ENCODE data around the gene BCO2.

BCO2 gene, protein sequence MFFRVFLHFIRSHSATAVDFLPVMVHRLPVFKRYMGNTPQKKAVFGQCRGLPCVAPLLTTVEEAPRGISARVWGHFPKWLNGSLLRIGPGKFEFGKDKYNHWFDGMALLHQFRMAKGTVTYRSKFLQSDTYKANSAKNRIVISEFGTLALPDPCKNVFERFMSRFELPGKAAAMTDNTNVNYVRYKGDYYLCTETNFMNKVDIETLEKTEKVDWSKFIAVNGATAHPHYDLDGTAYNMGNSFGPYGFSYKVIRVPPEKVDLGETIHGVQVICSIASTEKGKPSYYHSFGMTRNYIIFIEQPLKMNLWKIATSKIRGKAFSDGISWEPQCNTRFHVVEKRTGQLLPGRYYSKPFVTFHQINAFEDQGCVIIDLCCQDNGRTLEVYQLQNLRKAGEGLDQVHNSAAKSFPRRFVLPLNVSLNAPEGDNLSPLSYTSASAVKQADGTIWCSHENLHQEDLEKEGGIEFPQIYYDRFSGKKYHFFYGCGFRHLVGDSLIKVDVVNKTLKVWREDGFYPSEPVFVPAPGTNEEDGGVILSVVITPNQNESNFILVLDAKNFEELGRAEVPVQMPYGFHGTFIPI

DNA sequence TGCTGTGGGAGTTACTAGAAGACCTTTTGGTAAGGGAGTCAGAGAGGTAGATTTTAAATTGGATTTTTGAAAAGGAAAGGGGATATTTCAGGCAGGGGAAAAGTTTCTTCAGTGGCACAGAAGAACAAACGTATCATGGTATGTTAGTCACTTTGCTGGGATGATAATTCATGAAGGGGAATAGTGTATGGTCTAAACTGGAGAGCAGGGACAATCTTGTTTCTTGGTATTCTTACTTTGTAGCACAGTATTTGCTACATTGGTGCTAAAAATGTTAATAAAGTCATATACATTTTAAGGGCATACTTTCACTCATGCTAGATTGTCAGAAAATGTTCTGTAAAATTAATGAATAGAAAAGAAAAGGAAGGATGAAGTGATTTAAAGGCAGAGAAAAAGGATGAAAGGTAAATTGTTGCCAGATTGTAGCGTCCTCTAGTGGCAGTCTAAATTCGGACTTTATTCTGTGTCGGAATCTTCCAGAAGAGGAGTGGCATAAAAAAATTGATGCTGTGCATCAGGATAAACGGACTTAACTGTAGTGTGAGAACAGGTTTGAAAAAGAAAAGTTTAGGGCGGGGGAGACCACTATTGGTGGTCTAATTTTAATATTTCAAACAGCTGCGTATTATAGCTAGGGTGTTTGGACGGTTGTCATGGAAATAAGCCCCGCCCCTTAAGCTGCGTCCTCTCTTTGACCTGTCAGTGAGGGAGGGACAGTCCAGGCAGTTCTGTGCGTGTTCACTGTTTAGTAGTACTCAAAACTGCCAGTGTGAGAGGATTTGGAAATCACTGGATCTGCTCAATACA lies at the start of gene BCO2:
TSS of gene BCO2 (plus strand) at position 724 of the 810 bp plus-strand sequence. CDS start 90 bp downstream, outside the sequence.
- Histone ChIP-seq H3K9ac (ENCODE audit: low read length) (no peak within 1 kb of the TSS), H3K36me3 (ENCODE audit: control insufficient read depth, insufficient read depth, low read length) (no peaks in the 10 kb centered on the region), H3K27ac (ENCODE audit: low read depth, low read length) (peak within 1 kb of the TSS; percentile 67), H3K4me3 (ENCODE audit: low read length) (peak within 1 kb of the TSS; percentile 30), H3K4me1 (ENCODE audit: control insufficient read depth, insufficient read depth, low read length) (peaks cover 11% of the 10 kb centered on the region), H3K27me3 (ENCODE audit: control insufficient read depth, insufficient read depth, low read length) (no peaks in the 10 kb centered on the region)

DNA sequence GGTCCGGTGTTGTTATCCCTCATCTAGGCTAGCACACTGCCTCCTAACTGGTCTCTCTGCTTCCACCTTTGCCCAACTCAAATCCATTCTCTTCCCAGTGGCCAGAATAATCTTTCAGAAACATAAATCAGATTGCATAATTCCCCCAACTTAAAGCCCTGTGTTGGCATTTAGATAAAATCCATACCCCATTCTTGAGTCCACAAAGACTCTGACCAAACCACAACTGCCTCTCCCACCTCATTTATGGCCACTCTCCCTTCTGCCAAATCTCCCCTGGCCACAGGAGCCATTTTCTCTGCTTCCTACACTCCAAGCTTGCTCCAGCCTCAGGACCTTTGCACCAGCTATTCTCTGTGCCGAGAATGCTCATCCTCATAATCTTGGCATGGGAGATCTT lies 48.3 kb upstream of the BCO2 start:
- no peak overlapping the region for H3K27ac ChIP-seq (ENCODE audit: low read depth, low read length)
- no peaks in the 10 kb centered on the region for H3K36me3 ChIP-seq (ENCODE audit: control insufficient read depth, insufficient read depth, low read length)
- no peaks in the 10 kb centered on the region for H3K27me3 ChIP-seq (ENCODE audit: control insufficient read depth, insufficient read depth, low read length)
- no peaks in the 10 kb centered on the region for H3K4me1 ChIP-seq (ENCODE audit: control insufficient read depth, insufficient read depth, low read length)
- no peak overlapping the region for H3K4me3 ChIP-seq (ENCODE audit: low read length)
- H3K9ac ChIP-seq (ENCODE audit: low read length): no peak overlapping the region

- Histone ChIP-seq H3K27ac (ENCODE audit: low read depth, low read length) (no peak overlapping the region), H3K9ac (ENCODE audit: low read length) (no peak overlapping the region), H3K4me1 (ENCODE audit: control insufficient read depth, insufficient read depth, low read length) (no peaks in the 10 kb centered on the region), H3K36me3 (ENCODE audit: control insufficient read depth, insufficient read depth, low read length) (no peaks in the 10 kb centered on the region), H3K4me3 (ENCODE audit: low read length) (no peak overlapping the region), H3K27me3 (ENCODE audit: control insufficient read depth, insufficient read depth, low read length) (no peaks in the 10 kb centered on the region)
These were observed 46.7 kb upstream of the BCO2 start for GRCh38 chr11:112128483-112129121.

- Histone ChIP-seq H3K27me3 (ENCODE audit: control insufficient read depth, insufficient read depth, low read length) (no peaks in the 10 kb centered on the region), H3K36me3 (ENCODE audit: control insufficient read depth, insufficient read depth, low read length) (no peaks in the 10 kb centered on the region), H3K27ac (ENCODE audit: low read depth, low read length) (no peak overlapping the region), H3K9ac (ENCODE audit: low read length) (no peak overlapping the region), H3K4me1 (ENCODE audit: control insufficient read depth, insufficient read depth, low read length) (no peaks in the 10 kb centered on the region), H3K4me3 (ENCODE audit: low read length) (no peak overlapping the region)
These were observed 45.7 kb upstream of the BCO2 start for GRCh38 chr11:112129656-112130055.

GRCh38 chr11:112132737-112133136 lies 42.6 kb upstream of the BCO2 start:
- H3K36me3 ChIP-seq (ENCODE audit: control insufficient read depth, insufficient read depth, low read length): no peaks in the 10 kb centered on the region
- H3K9ac ChIP-seq (ENCODE audit: low read length): no peak overlapping the region
- H3K27me3 ChIP-seq (ENCODE audit: control insufficient read depth, insufficient read depth, low read length): no peaks in the 10 kb centered on the region
- no peak overlapping the region for H3K27ac ChIP-seq (ENCODE audit: low read depth, low read length)
- no peaks in the 10 kb centered on the region for H3K4me1 ChIP-seq (ENCODE audit: control insufficient read depth, insufficient read depth, low read length)
- no peak overlapping the region for H3K4me3 ChIP-seq (ENCODE audit: low read length)

DNA sequence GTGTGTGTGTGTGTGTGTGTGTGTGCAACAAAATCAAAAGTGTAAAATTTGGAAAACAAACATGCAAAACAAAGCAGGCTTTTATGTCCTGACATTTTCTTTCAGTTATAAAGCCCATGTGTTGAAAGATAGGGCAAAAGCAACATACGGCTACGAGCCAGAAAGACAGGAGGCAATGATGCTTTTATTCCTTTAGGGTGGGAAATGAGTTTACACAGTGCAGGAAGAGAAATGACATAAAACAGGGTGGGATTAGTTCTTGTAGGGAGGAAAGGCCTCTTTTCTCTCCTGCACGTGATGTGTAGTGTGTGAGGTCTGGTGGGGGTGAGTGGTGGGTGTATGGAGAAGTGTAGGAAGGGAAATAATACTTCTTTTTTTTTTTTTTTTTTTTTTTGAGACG lies 40.8 kb upstream of the BCO2 start:
- Histone ChIP-seq H3K27ac (ENCODE audit: low read depth, low read length) (no peak overlapping the region), H3K36me3 (ENCODE audit: control insufficient read depth, insufficient read depth, low read length) (no peaks in the 10 kb centered on the region), H3K27me3 (ENCODE audit: control insufficient read depth, insufficient read depth, low read length) (no peaks in the 10 kb centered on the region), H3K4me1 (ENCODE audit: control insufficient read depth, insufficient read depth, low read length) (no peaks in the 10 kb centered on the region), H3K4me3 (ENCODE audit: low read length) (no peak overlapping the region), H3K9ac (ENCODE audit: low read length) (no peak overlapping the region)

GRCh38 chr11:112143597-112143996 lies 31.7 kb upstream of the BCO2 start:
- Histone ChIP-seq H3K4me1 (ENCODE audit: control insufficient read depth, insufficient read depth, low read length) (no peaks in the 10 kb centered on the region), H3K27me3 (ENCODE audit: control insufficient read depth, insufficient read depth, low read length) (no peaks in the 10 kb centered on the region), H3K36me3 (ENCODE audit: control insufficient read depth, insufficient read depth, low read length) (no peaks in the 10 kb centered on the region), H3K4me3 (ENCODE audit: low read length) (no peak overlapping the region), H3K27ac (ENCODE audit: low read depth, low read length) (no peak overlapping the region), H3K9ac (ENCODE audit: low read length) (no peak overlapping the region)

DNA sequence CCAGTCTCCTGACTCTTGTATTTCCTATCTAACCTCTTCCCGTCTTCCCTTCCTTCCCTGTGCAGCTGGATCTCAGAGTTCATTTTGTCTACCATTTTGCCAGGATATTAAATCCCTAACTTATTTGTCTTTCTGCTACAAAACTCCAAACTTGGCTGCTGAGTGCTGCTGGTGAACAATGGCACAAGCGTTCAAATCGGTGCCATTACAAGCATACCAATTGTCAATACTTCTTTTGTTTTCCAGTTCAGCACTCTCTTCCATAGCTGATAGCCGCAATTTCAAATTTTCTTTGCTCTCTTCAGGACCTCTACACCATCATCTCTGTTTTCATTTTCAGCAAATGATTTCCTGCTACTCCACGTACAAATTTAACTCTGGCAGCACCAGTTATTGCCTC lies 24.8 kb upstream of the BCO2 start:
- Histone ChIP-seq H3K4me1 (ENCODE audit: control insufficient read depth, insufficient read depth, low read length) (no peaks in the 10 kb centered on the region), H3K36me3 (ENCODE audit: control insufficient read depth, insufficient read depth, low read length) (no peaks in the 10 kb centered on the region), H3K27ac (ENCODE audit: low read depth, low read length) (no peak overlapping the region), H3K9ac (ENCODE audit: low read length) (no peak overlapping the region), H3K27me3 (ENCODE audit: control insufficient read depth, insufficient read depth, low read length) (no peaks in the 10 kb centered on the region), H3K4me3 (ENCODE audit: low read length) (no peak overlapping the region)

GRCh38 chr11:112156153-112156955 lies 19.0 kb upstream of the BCO2 start:
- no peak overlapping the region for H3K9ac ChIP-seq (ENCODE audit: low read length)
- no peak overlapping the region for H3K27ac ChIP-seq (ENCODE audit: low read depth, low read length)
- no peaks in the 10 kb centered on the region for H3K4me1 ChIP-seq (ENCODE audit: control insufficient read depth, insufficient read depth, low read length)
- no peak overlapping the region for H3K4me3 ChIP-seq (ENCODE audit: low read length)
- no peaks in the 10 kb centered on the region for H3K27me3 ChIP-seq (ENCODE audit: control insufficient read depth, insufficient read depth, low read length)
- H3K36me3 ChIP-seq (ENCODE audit: control insufficient read depth, insufficient read depth, low read length): no peaks in the 10 kb centered on the region

DNA sequence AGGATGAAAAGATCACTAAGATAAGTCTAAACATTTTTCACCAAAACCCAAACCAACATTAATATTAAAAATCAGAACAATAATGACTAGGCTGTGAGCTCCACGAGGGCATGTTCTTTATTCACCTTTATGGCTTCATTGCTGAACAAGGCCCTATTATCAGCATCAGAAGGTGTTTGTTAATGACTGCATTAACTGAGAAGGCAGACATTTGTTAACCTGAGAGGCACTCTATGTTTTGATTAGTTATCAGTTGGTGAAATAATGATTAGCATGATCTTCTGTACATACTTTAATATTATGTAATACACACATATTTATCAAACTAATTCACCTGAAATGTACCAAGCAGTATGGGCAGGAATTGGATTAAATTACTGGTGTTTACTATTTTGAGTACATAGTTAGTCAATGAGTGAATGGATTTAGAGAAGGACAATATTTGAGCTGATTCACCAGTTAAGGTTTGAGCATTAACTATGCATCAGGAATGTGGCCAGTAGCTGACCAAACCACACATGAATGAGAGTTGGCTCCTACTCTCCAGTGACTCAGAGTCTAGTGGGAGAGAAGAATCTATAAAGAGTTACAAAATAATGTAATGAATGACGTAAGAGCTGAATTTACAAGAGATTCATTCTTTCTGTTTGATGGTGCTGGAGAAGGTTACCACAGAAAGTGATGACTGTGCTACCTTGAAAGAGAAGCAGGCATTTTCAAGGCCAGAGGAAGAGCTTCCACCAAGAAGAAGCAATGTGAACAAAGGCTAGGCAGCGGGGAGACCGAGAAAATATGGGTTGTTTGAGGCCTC lies 18.2 kb upstream of the BCO2 start:
- no peak overlapping the region for H3K9ac ChIP-seq (ENCODE audit: low read length)
- H3K4me3 ChIP-seq (ENCODE audit: low read length): no peak overlapping the region
- H3K4me1 ChIP-seq (ENCODE audit: control insufficient read depth, insufficient read depth, low read length): no peaks in the 10 kb centered on the region
- H3K27me3 ChIP-seq (ENCODE audit: control insufficient read depth, insufficient read depth, low read length): no peaks in the 10 kb centered on the region
- H3K27ac ChIP-seq (ENCODE audit: low read depth, low read length): no peak overlapping the region
- no peaks in the 10 kb centered on the region for H3K36me3 ChIP-seq (ENCODE audit: control insufficient read depth, insufficient read depth, low read length)

All from rectal smooth muscle tissue (tissue), 1 donor.